CD4-positive, alpha-beta T cell treated with Interleukin-6 at 100 ng/mL for 8 hours (primary cell): ENCODE results near the gene STH.

Experiments used
- DNase-seq: peaks from one replicate; pipeline ENCODE4 v3.0.0-alpha.2; 2020; ENCODE audit warnings: mixed read lengths, low spot score

The STH gene

DNA sequence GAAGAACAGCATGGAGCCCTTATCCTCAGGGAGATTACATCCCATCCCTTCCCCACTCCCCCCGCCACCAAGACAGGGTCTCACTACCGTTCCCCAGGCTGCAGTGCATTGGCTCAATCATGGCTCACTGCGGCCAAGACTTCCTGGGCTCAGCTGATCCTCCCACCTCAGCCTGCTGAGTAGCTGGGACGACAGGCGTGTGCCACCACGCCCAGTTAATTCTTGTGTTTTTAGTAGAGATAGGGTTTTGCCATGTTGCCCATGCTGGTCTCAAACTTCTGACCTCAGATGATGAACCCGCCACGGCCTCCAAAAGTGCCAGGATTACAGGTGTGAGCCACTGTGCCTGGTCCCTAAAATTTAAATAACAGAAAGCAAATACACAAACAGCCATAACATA is 48.8 kb downstream of the STH start:
- no peak for DNase-seq
